ENCODE measurements around the gene ATP11A.
"Not testable (repeated sequence)": the region's sequence is repeated elsewhere in the genome, so short reads cannot be mapped to it uniquely, and the experiment has no call there.

The ATP11A gene

GRCh38 chr13:112869202-112870050, 179.6 kb downstream of the ATP11A start:
- DNase-seq: no peak

- DNase-seq: no peak
These were observed 180.2 kb downstream of the ATP11A start for GRCh38 chr13:112870051-112870331.

GRCh38 chr13:112870737-112871287, 181.0 kb downstream of the ATP11A start:
- no peak for DNase-seq

- no peak for DNase-seq
These were observed 181.9 kb downstream of the ATP11A start for GRCh38 chr13:112871742-112872141.

- DNase-seq: not testable (repeated sequence)
These were observed 183.1 kb downstream of the ATP11A start for GRCh38 chr13:112872657-112873631.

- DNase-seq: peak; percentile 51
These were observed 184.3 kb downstream of the ATP11A start for GRCh38 chr13:112873851-112874750.

- no peak for DNase-seq
These were observed 185.0 kb downstream of the ATP11A start for GRCh38 chr13:112874751-112875300.

- no peak for DNase-seq
These were observed 185.8 kb downstream of the ATP11A start for GRCh38 chr13:112875627-112876026.

- DNase-seq: no peak
These were observed 186.6 kb downstream of the ATP11A start for GRCh38 chr13:112876305-112877000.

- no peak for DNase-seq
These were observed 187.2 kb downstream of the ATP11A start for GRCh38 chr13:112877066-112877465.

- DNase-seq: no peak
These were observed 187.7 kb downstream of the ATP11A start for GRCh38 chr13:112877539-112877938.

GRCh38 chr13:112877976-112878955, 188.4 kb downstream of the ATP11A start:
- no peak for DNase-seq

- peak; percentile 7 for DNase-seq
These were observed 189.5 kb downstream of the ATP11A start for GRCh38 chr13:112879283-112879833.

- DNase-seq: no peak
These were observed 190.4 kb downstream of the ATP11A start for GRCh38 chr13:112880221-112880641.

GRCh38 chr13:112880976-112881540, 191.2 kb downstream of the ATP11A start:
- DNase-seq: no peak

- no peak for DNase-seq
These were observed 192.1 kb downstream of the ATP11A start for GRCh38 chr13:112881656-112882554.

GRCh38 chr13:112882555-112883024, 192.8 kb downstream of the ATP11A start:
- no peak for DNase-seq
